GM12892 (cell line): ENCODE data around the gene GOLGA6L25. TPM values are rescaled to one million over a fixed set of nuclear protein-coding genes. Genes with fewer than 3 reads are reported as not detected.
"Not testable (repeated sequence)": the region's sequence is repeated elsewhere in the genome, so short reads cannot be mapped to it uniquely, and the experiment has no call there.

Experiments used
- DNase-seq: peaks from one replicate; pipeline ENCODE4 v3.0.0; 2011; ENCODE audit not compliant: insufficient read length
- FAIRE-seq: peaks from 2 replicates; lab custom pipeline; 2011; peaks lifted over from hg19 to GRCh38; lab: Jason Lieb, UNC
- polyA plus RNA-seq: library from polyadenylated mRNA; unstranded; fragments of >200 nt; gene quantifications from one replicate; pipeline ENCODE4 v1.2.1, GENCODE V29; 2012; ENCODE audit warnings: missing spikeins, inconsistent platforms; ENCODE audit not compliant: missing spikeins

GOLGA6L25 gene, protein sequence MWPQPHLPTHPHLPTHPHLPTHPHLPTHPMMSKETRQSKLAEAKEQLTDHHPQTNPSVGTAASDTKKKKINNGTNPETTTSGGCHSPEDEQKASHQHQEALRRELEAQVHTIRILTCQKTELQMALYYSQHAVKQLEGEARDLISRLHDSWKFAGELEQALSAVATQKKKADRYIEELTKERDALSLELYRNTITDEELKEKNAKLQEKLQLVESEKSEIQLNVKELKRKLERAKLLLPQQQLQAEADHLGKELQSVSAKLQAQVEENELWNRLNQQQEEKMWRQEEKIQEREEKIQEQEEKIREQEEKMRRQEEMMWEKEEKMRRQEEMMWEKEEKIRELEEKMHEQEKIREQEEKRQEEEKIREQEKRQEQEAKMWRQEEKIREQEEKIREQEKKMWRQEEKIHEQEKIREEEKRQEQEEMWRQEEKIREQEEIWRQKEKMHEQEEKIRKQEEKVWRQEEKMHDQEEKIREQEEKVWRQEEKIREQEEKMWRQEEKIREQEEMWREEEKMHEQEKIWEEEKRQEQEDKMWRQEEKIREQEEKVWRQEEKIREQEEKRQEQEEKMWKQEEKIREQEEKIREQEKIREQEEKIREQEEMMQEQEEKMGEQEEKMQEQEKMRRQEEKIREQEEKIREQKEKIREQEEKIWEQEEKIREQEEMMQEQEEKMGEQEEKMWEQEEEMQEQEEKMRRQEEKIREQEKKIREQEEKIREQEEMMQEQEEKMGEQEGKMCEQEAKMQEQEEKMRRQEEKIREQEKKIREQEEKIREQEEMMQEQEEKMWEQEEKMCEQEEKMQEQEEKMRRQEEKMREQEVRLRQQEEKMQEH
- not detected for polyA plus RNA-seq

- not testable (repeated sequence) for DNase-seq, FAIRE-seq
Observed at GRCh38 chr15:28553268-28553667, at the start of gene GOLGA6L25. Gene GOLGA6L25 (plus strand): TSS chr15:28553568. CDS start chr15:28553629, 61 bp downstream.

DNA sequence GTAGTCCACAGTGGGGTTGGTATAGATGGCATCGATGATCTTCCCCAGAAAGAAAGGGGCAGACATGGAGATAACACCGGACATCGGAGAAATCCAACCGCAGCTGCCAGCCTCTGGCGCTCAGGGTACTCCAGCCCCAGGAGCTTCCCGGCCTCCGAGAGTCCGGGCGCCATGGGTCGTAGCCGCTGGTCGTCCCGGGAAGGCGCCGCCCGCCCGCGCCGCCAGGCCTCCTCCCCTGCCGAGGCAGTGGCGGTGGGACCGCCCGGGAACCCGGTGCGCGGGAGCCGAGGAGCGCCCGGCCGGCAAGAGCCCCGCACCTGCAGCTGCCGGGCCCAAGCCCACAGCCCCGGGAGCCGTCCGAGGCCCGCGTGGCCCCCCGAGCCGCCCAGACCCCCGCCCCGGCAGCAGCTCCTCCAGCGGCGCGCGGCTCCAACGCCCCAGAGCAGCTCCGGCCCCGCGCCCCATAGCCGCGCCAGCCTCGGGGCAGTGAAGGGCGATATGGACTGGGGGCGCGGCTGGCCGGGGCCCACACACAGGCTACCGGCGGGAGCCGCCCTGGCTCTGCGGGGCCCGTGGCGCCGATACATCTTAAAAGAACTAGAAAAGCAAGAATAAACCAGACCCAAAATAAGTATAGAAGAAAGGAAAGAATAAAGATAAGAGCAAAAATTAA lies 45.0 kb upstream of the GOLGA6L25 start:
- FAIRE-seq = not testable (repeated sequence)

GRCh38 chr15:28514128-28514527 lies 39.2 kb upstream of the GOLGA6L25 start:
- not testable (repeated sequence) for DNase-seq, FAIRE-seq

More for the DNA sequence above, 45.0 kb upstream of the GOLGA6L25 start:
- not testable (repeated sequence) for DNase-seq

DNA sequence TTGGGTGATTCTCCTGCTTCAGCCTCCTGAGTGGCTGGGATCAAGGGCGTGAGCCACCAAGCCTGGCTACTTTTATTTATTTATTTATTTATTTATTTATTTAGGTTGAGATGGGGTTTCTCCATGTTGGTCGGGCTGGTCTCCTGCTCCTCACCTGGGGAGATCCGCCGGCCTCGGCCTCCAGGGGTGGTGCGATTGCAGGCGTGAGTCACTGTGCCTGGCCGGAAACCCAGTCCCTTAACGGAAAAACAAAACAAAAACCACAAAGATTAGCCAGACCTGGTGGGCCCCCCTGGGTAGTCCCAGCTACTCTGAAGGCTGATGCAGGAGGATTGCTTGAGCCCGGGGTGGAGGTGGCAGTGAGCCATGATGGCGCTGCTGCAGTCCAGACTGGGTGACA lies 38.2 kb upstream of the GOLGA6L25 start:
- not testable (repeated sequence) for FAIRE-seq, DNase-seq

- not testable (repeated sequence) for DNase-seq, FAIRE-seq
Observed at GRCh38 chr15:28532954-28533353, 20.4 kb upstream of the GOLGA6L25 start, which contains the start of gene GOLGA8G. Gene GOLGA8G (minus strand): TSS chr15:28532971. CDS start chr15:28532909, 62 bp downstream.

DNA sequence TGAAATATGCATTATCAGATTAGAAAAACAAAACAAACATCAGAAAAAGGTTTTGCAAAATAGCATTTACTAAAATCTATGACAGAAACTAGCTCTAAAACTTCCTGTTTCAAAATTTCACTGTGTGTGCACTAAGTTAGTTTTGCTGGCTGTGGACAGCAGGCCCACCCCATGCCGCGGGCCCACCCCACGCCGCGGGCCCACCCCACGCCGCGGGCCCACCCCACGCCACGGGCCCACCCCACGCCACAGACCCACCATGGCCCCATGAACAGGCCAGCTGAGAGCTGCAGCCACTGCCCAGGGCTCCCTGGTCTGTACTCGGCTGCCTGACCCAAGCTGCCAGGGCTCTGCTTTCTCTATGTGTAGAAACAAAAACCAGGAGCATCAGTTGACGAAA lies 20.0 kb downstream of the GOLGA6L25 start:
- FAIRE-seq, DNase-seq: not testable (repeated sequence)

DNA sequence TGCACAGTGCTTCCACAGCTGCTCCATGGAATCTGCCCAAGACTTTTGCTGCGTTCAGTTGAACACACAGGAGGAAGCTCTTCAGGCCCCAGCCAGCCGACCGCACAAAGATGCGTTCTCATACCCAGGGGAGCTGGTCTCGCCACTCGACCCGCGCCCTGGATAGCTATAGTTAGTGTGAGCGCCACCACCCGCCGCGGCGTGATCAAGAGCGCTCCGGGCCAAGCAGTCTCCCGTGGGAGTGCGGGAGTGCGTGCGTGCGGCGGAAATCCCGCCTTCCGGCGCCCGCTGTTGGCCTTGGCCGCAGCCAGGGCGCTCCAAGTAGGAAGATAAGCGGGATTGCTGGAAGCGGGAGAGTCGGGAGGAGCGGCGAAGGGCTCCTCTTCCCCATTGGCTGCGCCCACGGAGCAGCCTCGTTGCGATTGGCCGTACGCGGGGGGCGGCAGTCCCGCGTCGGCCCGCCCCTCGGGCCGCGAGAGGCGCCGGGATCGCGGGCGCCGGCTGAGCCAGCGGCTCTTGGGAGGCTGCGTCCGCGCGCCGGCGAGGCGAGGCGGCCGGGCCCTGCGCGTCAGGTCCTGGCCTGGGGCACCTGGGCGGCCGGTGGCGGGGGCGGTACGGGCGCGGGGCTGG lies 35.7 kb downstream of the GOLGA6L25 start:
- FAIRE-seq, DNase-seq: not testable (repeated sequence)

- not testable (repeated sequence) for FAIRE-seq, DNase-seq
Observed at GRCh38 chr15:28589769-28590168, 36.4 kb downstream of the GOLGA6L25 start.

GRCh38 chr15:28592395-28592794 lies 39.0 kb downstream of the GOLGA6L25 start:
- not testable (repeated sequence) for FAIRE-seq, DNase-seq

DNA sequence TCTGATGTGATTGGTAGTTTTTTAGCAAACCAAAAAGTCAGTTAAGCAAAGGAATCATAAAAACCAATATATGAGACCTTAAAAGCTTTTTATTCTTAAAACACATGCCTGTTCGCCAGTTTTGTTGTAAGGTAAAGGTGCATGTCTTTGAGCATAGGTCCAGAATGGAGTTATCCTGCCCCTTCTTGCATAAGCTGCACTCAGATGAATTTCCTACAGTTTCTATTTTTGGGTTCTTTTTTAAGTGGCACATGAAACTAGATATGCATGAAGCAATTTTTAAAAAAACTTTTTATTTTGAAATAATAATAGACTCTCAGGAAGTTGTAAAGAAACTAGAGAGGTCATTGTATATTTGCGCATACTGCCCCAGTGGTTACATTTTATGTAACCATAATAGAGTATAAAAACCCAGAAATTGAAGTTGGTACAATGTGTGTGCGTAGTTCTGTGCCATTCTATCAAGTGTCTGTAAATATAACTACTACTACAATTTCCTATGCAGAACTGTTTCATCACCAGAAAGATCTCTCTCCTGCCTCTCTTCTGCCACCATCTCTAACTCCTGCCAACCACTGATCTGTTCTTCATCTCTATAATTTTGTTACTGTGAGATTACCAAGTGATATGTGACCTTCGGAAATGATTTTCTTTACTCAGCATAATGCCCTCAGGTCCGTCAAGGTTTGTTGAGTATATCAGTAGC lies 40.2 kb downstream of the GOLGA6L25 start:
- not testable (repeated sequence) for DNase-seq, FAIRE-seq

- not testable (repeated sequence) for DNase-seq, FAIRE-seq
Observed at GRCh38 chr15:28597471-28597870, 44.1 kb downstream of the GOLGA6L25 start.

GRCh38 chr15:28598209-28598608 lies 44.8 kb downstream of the GOLGA6L25 start:
- DNase-seq = not testable (repeated sequence)

GRCh38 chr15:28602152-28602551 lies 48.8 kb downstream of the GOLGA6L25 start:
- not testable (repeated sequence) for FAIRE-seq

More at GRCh38 chr15:28598209-28598608, 44.8 kb downstream of the GOLGA6L25 start:
- not testable (repeated sequence) for FAIRE-seq

More at GRCh38 chr15:28602152-28602551, 48.8 kb downstream of the GOLGA6L25 start:
- DNase-seq = not testable (repeated sequence)
